Activated CD4-positive, CD25-positive, alpha-beta regulatory T cell treated with anti-CD3 and anti-CD28 coated beads, Interleukin-2, amount 50 U/mL, for 16 hours (primary cell): ENCODE measurements around the gene BRSK1.
A peak's percentile ranks its signal among the peaks of the same experiment; 100 is the strongest.

Source experiments
- DNase-seq: peaks from one replicate; pipeline ENCODE4 v3.0.0-alpha.2; 2020; ENCODE audit warnings: low read depth, low spot score

Gene BRSK1

GRCh38 chr19:55253842-55254624, 29.8 kb upstream of the BRSK1 start:
- DNase-seq = peak; percentile 34

DNA sequence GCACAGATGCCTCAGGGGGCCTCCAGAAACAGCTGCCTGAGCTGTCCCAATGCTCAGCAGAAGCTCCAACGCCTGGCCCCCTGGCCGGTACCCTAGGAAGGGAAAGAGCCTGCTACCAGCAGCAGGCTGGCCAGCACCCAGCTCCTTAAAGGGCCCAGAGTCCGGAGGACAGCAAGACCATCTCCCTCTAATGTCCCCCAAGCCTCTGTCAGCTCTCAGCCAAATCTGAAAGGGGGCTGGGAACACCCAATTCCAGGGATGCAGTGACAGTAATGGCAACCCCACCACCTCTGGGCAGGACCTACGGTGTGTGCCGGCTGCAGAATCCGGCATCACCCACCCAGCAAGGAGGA, 29.2 kb upstream of the BRSK1 start:
- no peak for DNase-seq

- DNase-seq = no peak
These were observed 28.0 kb upstream of the BRSK1 start for GRCh38 chr19:55255618-55256423.

DNA sequence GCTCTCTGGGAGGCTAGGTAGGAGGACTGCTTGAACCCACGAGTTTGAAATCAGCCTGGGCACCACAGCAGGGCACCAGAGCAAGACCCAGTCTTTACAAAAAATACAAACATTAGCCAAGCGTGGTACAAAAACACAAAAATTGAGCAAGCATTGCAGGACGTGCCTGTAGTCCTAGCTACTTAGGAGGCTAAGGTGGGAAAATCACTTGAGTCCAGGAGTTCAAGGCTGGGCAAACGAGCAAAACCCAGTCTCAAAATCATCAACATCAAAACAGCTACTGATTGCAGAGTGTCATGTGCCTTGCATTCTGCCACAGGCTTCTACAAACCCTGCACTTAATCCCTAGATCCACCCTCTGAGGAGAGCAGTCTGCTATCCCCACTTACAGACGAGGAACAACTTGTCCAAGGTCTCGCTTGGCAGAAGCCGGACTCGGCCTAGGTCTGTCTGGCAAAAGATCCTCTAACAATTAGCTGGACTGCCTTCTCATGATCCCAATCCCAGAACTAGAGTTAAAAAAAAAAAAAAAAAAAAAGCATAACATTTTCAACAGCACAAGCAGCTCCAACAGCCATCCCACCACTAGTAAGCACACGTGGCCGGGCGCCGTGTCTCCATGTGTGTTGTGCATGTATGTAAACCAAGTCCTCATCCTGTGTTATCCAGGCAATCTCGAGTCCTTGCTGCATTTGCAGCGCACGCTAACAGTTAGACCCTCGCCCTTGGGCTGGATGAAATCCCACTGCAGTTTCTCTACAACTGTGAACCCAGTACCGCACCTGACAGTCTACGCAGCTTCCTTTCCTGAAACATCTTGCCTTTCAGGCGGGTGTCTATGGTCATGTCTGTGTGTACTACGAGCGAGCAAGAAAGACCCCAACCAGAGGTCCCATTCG, 27.0 kb upstream of the BRSK1 start:
- no peak for DNase-seq

GRCh38 chr19:55257461-55258420, 26.1 kb upstream of the BRSK1 start:
- no peak for DNase-seq

DNA sequence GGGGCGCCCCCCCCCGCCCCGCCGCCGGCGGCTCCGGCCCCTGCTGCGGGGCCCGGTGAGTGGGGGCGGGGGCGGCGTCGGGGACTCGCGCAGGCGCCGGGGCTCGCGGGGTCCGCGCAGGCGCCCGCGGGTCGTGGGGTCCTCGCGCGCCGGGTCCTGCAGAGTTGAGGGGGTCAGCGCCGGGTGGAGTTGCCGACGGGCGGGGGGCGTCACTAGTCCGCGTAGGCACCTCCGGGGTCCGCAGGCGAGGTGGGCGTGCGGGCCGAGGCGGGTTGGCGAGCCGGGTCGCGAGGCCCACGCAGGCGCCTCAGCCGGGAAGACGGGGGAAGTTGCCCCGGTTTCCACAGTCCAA, 25.3 kb upstream of the BRSK1 start:
- DNase-seq = no peak

GRCh38 chr19:55258828-55259539, 24.8 kb upstream of the BRSK1 start, which contains the start of gene PPP6R1:
TSS of gene PPP6R1 (minus strand) at chr19:55259017. CDS start at chr19:55247103, 11,914 bp downstream.
- peak; percentile 83 for DNase-seq

DNA sequence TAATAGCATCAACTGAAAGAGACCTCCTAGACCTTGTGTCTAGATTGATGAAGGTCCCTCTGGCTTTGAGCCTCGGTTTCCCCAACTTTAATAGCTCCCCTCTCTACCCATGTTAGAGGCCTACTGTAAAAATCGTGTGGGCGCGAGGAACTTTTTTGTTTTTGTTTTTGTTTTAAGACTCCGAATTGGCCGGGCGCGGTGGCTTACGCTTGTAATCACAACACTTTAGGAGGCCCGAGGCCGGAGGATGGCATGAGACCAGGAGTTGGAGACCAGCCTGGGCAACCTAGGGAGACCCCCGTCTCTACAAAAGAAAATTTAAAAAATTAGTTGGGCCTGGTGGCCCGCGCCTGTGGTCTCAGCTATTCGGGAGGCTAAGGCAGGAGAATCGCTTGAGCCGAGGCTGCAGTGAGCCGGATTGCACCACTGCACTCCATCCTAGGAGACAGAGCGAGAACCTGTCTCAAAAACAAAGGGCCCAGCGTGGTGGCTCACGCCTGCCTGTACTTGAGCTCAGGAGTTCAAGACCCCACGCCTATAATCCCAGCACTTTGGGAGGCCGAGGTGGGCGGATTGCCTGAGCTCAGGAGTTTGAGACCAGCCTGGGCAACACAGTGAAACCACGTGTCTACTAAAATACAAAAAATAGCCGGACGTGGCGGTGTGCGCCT, 24.1 kb upstream of the BRSK1 start:
- DNase-seq = no peak

DNA sequence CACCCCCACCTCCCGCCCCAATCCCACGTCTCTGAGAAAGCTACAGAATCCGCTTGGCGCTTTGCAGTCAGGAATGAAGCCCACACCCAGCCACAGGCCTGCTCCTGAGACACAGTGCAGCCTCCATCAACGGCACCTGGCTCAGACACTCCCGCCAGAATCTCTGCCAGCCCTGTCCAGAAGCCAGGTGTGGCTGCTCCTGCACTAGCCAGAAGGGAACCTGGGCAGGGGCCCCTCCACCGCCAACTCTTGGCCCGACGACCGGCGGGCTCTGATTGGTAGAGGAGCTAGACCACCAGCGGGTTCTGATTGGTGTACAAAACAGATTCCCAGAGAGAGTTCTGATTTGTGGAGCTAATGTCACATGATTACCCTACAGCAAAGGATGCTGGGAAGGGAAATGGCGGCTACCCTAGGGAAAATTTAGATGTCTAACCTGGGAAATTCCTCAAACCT, 22.1 kb upstream of the BRSK1 start:
- no peak for DNase-seq

- no peak for DNase-seq
These were observed 21.4 kb upstream of the BRSK1 start for GRCh38 chr19:55262359-55262758.

DNA sequence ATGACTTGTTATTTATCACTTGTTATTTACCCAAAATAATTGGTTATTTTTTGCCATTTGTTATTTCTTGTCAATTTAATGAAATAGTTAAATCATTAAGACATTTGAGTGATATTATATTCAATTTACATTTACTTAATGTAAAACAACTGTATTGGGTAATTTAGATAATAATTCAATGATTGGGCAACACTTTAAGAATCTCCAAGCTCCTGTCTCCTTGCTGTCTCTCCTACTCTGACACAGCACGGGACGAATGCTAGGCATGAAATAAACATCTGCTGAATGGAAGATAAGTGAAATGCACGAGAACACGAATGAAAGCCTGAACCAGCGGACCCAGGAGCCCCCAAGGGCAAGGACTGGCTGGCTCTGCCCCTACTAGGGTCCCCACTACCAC, 19.3 kb upstream of the BRSK1 start:
- DNase-seq = no peak

- no peak for DNase-seq
These were observed 18.6 kb upstream of the BRSK1 start for GRCh38 chr19:55265173-55265572.

DNA sequence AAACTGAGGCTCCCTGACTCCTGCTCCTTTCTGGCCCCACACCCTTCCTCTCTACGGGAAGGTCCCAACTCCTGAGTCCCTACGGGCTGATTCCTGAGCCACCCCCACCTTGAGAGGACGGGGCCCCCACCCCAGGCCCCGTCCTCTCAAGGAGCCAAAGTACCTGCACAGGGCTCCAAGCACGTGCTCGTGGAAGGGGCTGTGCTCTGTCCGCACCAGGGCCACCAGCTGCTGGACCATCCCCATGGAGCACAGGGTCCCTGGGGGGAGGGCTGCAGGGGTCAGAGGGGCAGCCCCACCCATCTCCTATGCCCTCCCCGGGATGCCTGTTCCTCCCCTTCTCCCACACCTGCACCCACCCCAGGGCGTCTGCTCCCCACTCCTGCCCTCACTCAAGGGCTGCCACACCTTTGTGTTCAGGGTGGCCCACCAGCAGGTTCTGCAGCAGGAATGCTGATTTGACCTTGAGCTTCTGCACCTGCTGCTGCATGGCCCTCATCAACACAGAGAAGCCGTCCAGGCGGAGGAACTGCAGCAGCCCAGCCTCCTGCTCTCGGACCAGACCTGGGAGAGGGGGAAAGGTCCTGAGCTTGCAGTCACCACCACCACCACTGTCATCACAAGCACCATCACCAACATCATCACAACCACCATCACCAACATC, 17.9 kb upstream of the BRSK1 start:
- no peak for DNase-seq

GRCh38 chr19:55266404-55266803, 17.4 kb upstream of the BRSK1 start:
- no peak for DNase-seq

DNA sequence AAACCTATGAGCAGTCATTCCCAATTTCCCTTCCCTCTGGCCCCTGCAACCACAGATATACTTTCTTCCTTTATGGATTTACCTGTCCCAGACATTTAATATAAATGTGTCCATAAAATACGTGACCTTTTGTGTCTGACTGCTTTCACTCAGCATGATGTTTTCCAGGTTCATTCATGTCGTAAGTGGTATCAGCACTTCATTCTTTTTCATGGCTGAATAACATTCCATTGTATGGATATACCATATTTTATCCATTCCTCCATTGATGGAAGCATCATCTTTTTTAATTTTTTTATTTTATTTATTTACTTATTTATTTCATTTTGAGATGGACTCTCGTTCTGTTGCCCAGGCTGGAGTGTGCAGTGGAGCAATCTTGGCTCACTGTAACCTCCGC, 17.0 kb upstream of the BRSK1 start:
- DNase-seq = no peak

- DNase-seq = no peak
These were observed 14.5 kb upstream of the BRSK1 start for GRCh38 chr19:55269299-55269698.

DNA sequence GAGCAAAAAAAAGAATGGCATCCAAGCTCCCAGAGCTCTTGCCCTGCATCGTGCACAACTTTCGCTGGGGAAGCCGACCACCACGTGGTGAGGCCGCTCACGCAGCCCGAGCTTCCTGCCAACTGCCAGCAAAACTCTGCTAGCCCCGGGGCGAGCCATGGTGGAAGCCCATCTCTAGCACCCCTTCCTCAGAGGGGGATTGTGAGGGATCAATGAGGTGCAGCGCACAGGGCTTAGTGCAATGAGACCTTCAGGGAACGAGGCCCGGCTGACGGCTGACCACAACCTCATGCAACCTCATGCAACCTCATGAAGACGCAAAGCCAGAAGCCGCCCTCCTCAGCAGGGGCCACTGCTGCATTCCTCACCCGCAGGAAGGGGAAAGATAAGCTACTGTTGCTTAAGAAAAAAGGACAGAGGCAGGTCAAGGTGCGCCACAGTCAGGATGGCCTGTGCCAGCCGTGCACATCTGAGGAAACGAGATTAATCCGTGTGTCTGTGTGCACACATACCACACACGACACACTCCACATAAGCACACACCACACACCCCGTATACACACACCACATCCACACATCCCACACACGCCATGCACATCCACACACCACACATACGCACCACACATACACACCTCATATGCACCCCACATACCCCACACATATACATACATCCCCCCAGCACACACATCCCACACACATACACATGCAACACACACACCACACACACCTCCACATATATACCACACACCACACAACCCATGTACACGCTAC, 13.4 kb upstream of the BRSK1 start:
- no peak for DNase-seq

DNA sequence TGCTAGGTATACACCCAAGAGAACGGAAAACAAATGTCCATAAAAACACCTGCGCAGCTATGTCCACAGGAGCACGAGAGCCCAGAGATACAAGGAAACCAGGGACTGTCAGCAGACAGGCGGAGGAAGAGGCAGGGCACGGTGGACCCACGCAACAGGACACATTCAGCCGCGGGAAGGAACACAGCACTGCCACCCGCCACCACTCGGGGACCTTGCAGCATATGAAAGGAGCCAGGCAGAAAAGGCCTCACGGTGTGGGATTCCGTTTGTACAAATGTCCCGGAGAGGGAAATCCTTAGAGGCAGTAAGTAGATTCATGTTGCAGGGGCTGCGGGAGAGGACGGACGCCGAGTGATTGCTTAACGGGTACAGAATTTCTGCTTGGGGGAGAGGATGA, 11.7 kb upstream of the BRSK1 start:
- no peak for DNase-seq
